ENCODE data around the gene UBE2O. TPM values are rescaled to one million over a fixed set of nuclear protein-coding genes. Genes with fewer than 3 reads are reported as not detected.

Gene UBE2O
- total RNA-seq, 6 experiments from 2014 or later = 24.3 to 26.0 (median 24.5) TPM

- Mint-ChIP-seq H3K9me3 (no peaks in the 10 kb centered on the region), H3K4me1 (ENCODE audit: low read depth) (peaks cover 41% of the 10 kb centered on the region), H3K27me3 (ENCODE audit: insufficient read depth) (no peaks in the 10 kb centered on the region), H3K4me3 (peak overlapping the region; percentile 52), H3K36me3 (ENCODE audit: low read depth) (no peaks in the 10 kb centered on the region), H3K27ac (peak overlapping the region; percentile 88)
- peak; percentile 97 for DNase-seq
- TF ChIP-seq, protein P1, sequence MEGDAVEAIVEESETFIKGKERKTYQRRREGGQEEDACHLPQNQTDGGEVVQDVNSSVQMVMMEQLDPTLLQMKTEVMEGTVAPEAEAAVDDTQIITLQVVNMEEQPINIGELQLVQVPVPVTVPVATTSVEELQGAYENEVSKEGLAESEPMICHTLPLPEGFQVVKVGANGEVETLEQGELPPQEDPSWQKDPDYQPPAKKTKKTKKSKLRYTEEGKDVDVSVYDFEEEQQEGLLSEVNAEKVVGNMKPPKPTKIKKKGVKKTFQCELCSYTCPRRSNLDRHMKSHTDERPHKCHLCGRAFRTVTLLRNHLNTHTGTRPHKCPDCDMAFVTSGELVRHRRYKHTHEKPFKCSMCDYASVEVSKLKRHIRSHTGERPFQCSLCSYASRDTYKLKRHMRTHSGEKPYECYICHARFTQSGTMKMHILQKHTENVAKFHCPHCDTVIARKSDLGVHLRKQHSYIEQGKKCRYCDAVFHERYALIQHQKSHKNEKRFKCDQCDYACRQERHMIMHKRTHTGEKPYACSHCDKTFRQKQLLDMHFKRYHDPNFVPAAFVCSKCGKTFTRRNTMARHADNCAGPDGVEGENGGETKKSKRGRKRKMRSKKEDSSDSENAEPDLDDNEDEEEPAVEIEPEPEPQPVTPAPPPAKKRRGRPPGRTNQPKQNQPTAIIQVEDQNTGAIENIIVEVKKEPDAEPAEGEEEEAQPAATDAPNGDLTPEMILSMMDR (IDR thresholded peaks at IDR 0.05) = peak; percentile 89
Observed at GRCh38 chr17:76370261-76370993, 82.5 kb downstream of the UBE2O start.

DNA sequence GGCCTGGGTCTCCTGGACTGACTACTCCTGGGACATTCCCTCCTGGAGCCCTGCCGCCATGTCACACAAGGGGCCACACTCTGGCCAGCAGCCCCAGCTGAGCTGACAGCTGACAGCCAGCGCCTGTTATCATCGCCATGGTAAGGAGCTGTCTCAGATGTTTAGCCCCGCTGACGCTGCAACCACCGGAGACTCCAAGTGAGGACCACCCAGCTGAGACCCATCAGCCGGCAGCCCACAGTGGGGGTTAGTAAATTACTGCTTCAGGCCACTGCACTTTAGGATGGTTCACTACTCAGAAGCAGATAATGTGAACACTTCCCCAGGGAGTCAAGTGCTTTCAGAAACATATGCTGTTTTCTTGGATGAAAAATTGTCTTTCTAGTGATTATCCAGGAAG lies 83.1 kb downstream of the UBE2O start:
- TF ChIP-seq, protein P1 (IDR thresholded peaks at IDR 0.05) = no peak
- Mint-ChIP-seq H3K27ac (peak overlapping the region; percentile 88), H3K9me3 (no peaks in the 10 kb centered on the region), H3K36me3 (ENCODE audit: low read depth) (no peaks in the 10 kb centered on the region), H3K27me3 (ENCODE audit: insufficient read depth) (no peaks in the 10 kb centered on the region), H3K4me3 (no peak overlapping the region), H3K4me1 (ENCODE audit: low read depth) (peaks cover 45% of the 10 kb centered on the region)
- no peak for DNase-seq

- Mint-ChIP-seq H3K27me3 (ENCODE audit: insufficient read depth) (no peaks in the 10 kb centered on the region), H3K4me3 (no peak overlapping the region), H3K27ac (no peak overlapping the region), H3K4me1 (ENCODE audit: low read depth) (peaks cover 45% of the 10 kb centered on the region), H3K36me3 (ENCODE audit: low read depth) (no peaks in the 10 kb centered on the region), H3K9me3 (no peaks in the 10 kb centered on the region)
- TF ChIP-seq, protein P1 (IDR thresholded peaks at IDR 0.05) = no peak
- no peak for DNase-seq
Observed at GRCh38 chr17:76369379-76369778, 83.6 kb downstream of the UBE2O start.

DNA sequence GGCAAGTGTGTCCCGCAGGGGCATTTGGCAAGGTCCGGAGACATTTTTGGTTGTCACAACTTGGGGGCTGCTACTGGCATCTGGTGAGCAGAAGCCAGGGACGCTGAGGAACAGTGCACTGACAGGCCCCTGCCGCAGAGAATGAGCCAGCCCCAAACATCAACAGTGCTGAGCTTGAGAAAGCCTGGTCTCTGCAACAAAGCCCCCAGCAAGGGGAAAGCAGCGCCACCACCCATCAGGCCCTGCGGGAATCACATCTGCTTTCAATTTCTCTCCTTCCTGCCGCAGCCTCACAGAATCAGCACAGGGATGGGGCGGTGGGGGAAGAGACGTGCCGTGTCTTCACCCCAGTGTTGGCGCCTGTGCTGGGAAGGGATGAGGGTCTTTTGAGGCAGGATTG lies 84.4 kb downstream of the UBE2O start:
- Mint-ChIP-seq H3K27me3 (ENCODE audit: insufficient read depth) (no peaks in the 10 kb centered on the region), H3K4me1 (ENCODE audit: low read depth) (peaks cover 41% of the 10 kb centered on the region), H3K9me3 (no peaks in the 10 kb centered on the region), H3K27ac (no peak overlapping the region), H3K4me3 (no peak overlapping the region), H3K36me3 (ENCODE audit: low read depth) (no peaks in the 10 kb centered on the region)
- TF ChIP-seq, protein P1 (IDR thresholded peaks at IDR 0.05) = no peak
- no peak for DNase-seq

DNA sequence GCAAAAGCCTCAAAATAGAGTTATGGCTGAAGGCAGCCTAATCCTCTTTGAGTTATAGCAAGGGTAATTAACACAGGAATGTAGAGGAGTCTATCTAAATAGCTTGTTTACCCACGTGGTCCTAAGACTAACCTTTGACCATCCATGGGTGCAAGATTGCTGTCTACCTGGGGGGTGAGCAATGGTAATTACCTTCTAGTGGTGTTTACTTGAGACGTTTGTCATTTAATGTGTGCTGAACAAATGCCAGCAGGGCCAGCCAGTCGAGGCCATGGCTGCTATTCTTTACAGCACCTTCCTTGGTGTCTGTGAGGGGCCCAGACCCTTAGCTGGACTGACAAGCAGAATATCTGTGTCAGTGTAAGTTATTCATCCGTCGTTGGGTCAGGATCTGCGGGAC lies 85.3 kb downstream of the UBE2O start:
- H3K36me3 Mint-ChIP-seq (ENCODE audit: low read depth) = no peaks in the 10 kb centered on the region
- no peak for DNase-seq
- no peak overlapping the region for H3K27ac Mint-ChIP-seq
- H3K27me3 Mint-ChIP-seq (ENCODE audit: insufficient read depth) = no peaks in the 10 kb centered on the region
- TF ChIP-seq, protein P1 (IDR thresholded peaks at IDR 0.05) = no peak
- peaks cover 37% of the 10 kb centered on the region for H3K4me1 Mint-ChIP-seq (ENCODE audit: low read depth)
- H3K4me3 Mint-ChIP-seq = no peak overlapping the region
- no peaks in the 10 kb centered on the region for H3K9me3 Mint-ChIP-seq
